AG04449 (cell line): ENCODE data around the gene MAMSTR.

ENCODE experiments used
- CTCF ChIA-PET: fragments of 350-600 bp; formaldehyde crosslinking; extraction: SDS; loops from one replicate; lab custom pipeline; 2021; ENCODE audit warnings: antibody characterized with exemption; lab: Yijun Ruan, JAX
- POLR2A ChIA-PET: fragments of 400-600, 350-600 bp; formaldehyde crosslinking; extraction: SDS; loops from one replicate; lab custom pipeline; 2020; ENCODE audit warnings: antibody characterized with exemption, inconsistent platforms; lab: Yijun Ruan, JAX
- DNase-seq: peaks from one replicate; pipeline ENCODE4 v3.0.0-alpha.2; 2010; ENCODE audit warnings: low read depth, low spot score
- H3K4me3 ChIP-seq: 2 replicates; pipeline ENCODE4 v1.5.1; 2011; ENCODE audit warnings: low read depth, mild to moderate bottlenecking, control low read depth, low read length
- TF ChIP-seq, protein P1 (sequence below): IDR thresholded peaks from one replicate; pipeline ENCODE4 v1.5.1; 2011; ENCODE audit warnings: mild to moderate bottlenecking, moderate library complexity, low read length, control low read depth, inconsistent platforms; ENCODE audit not compliant: insufficient read depth; ENCODE audit errors: missing control alignments

Gene MAMSTR

DNA sequence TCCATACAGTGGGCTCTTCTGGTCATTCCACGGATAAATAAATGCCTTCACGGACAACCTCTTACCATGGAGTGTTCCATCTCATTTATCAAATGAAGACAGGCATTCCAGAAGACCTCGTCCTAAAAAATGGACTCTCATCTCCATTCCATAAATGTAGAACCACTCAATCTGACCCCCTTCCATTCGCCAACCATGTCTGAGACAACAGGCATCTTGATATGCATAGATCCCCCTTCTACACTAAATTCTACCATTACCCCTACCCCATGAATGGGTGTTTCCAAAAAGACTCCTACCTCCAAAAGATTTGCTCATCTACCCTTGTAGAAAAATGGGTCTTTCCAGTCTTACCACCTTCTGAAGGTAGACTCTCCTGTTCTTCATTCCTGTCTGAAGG, 11.9 kb upstream of the MAMSTR start:
- no peak for DNase-seq
- POLR2A ChIA-PET: no interaction called here
- CTCF ChIA-PET: no interaction called here
- TF ChIP-seq, protein P1, sequence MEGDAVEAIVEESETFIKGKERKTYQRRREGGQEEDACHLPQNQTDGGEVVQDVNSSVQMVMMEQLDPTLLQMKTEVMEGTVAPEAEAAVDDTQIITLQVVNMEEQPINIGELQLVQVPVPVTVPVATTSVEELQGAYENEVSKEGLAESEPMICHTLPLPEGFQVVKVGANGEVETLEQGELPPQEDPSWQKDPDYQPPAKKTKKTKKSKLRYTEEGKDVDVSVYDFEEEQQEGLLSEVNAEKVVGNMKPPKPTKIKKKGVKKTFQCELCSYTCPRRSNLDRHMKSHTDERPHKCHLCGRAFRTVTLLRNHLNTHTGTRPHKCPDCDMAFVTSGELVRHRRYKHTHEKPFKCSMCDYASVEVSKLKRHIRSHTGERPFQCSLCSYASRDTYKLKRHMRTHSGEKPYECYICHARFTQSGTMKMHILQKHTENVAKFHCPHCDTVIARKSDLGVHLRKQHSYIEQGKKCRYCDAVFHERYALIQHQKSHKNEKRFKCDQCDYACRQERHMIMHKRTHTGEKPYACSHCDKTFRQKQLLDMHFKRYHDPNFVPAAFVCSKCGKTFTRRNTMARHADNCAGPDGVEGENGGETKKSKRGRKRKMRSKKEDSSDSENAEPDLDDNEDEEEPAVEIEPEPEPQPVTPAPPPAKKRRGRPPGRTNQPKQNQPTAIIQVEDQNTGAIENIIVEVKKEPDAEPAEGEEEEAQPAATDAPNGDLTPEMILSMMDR: no peak
- H3K4me3 ChIP-seq: no peak overlapping the region

DNA sequence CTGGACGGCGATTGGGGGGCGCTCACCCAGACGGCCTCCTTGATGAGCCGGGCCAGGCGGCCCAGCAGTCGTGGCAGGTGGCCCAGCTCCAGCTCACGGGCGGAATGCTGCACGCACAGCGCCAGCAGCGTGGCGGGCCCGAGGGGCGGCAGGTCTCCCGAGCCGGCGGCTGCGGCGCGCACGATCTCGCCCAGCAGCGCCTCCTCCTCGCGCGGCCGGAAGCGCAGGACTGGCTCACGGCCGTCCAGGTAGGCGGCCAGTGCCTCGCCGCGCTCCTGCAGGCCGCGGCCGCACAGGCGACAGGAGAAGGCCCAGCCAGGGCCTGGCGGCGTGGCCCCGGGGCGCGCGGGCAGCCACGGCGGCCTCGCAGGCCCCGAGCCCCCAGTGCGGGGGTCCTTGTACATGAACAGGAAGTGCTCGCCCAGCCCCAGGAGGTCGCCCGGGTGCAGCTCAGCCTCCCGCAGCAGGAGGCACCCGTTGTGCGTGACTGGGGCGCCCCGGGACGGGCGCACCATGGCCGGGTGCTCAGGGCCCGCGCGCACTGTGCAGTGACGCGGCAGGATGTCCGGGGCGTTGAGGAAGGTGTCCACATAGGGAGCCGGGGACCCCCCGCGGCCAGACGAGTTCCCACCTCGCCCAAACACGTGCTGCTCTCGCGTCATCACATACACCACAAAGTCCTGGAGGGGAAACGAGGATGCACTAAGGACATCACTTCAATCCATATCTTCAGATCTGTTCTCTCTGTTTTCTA, 9.6 kb upstream of the MAMSTR start:
- DNase-seq: no peak
- ChIA-PET CTCF (no interaction called here), POLR2A (no interaction called here)
- H3K4me3 ChIP-seq: no peak overlapping the region
- TF ChIP-seq, protein P1: no peak

DNA sequence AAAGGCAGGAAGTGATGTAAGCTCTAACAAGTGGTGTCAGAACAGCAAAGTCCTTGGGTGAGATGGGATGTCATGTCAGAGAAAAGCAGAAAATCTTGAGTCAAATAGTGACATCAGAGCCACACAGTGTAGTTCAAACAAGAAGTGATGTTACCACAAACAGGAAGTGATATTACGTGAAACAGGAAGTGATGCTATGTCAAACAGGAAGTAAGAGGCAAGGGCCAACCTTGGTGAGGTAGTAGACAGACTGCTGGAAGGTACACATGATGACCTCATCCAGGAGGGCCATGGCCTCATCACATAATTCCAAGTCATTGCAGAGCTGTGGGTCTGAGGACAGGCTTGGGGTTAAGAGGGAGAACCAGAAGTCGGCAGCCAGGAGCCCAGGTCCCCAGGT, 7.0 kb upstream of the MAMSTR start:
- H3K4me3 ChIP-seq: no peak overlapping the region
- no peak for DNase-seq
- TF ChIP-seq, protein P1: no peak
- ChIA-PET CTCF (interaction anchor here (0.9 to 1.0 kb wide), 2 partner anchors 9 to 10 kb away, joined by 3 read pairs; no protein-coding TSS in a partner anchor), POLR2A (no interaction called here)

DNA sequence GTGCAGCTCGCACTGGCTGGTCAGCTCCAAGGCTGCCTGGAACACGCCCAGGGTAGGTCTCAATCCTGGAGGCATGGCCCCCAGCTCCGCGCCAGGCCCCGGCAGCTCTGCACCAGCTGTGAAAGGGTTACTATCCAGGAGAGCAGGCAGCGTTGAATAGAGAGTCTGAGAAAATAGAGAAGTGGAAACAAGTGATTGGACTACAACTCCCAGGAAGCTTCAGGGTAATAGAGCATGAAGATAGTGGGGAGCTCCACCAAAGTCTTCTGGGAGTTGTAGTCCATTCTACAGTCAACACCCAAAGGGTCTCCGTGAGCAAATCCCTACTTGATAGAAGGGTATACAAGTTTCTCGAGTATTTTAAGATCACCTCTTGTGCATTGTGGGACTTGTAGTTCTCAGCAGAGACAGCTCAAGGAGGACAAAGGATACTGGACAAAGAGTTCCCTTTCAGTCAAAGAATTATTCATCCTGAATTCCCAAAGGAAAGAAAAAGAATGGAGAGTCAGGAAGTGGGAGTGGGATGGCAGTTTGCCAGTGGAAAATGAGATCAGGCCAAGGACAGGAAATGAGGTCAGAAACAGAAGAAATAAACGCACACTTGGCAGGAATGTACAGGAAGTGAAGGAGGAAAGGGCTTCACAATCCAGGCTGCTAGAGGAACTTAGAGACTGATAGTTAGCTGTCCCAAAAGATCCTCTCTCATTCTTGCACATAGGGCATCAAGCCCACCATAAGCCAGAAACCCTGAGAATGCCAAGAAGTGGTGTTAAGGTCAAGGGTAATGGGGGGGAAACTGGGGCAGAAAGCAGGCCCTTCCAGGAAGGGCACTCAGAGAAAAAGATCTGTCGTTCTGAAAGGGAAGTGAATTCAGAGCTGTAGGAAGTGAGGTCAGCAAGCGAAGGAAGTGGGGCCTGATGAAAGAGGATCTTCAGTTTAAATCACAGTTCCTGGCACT, 5.5 kb upstream of the MAMSTR start:
- POLR2A ChIA-PET: interaction anchor here (0.5 to 0.8 kb wide), 3 partner anchors 9 to 59 kb away, joined by 3 to 4 read pairs (median 3); no protein-coding TSS in a partner anchor
- H3K4me3 ChIP-seq: no peak overlapping the region
- CTCF ChIA-PET: interaction anchor here (0.7 to 2.2 kb wide), 7 partner anchors 10 to 70 kb away, joined by 3 to 10 read pairs (median 4); no protein-coding TSS in a partner anchor
- DNase-seq: peak; percentile 23
- TF ChIP-seq, protein P1: no peak

DNA sequence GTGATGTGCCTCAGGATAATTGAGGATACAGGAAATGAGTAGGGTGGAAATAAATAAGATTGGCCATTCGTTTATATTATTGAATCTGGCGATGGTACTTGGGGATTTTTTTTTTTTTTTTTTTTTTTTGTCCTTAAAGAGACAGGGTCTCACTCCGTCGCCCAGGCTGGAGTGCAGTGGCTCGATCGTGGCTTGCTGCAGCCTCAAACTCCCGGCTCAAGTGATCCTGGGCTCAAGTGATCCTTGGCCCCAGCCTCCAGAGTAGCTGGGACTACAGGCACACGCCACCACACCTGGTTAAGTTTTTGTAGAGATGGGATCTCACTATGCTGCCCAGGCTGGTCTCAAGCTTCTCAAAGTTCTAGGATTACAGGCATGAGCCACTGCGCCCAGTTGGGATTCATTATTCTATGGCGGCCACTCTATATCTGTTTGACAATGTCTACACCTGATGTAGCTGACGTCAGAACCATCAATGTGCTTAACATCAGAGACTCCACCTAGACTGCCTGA, 2.7 kb upstream of the MAMSTR start:
- H3K4me3 ChIP-seq: no peak overlapping the region
- DNase-seq: no peak
- POLR2A ChIA-PET: no interaction called here

More for the DNA sequence above, 2.7 kb upstream of the MAMSTR start:
- CTCF ChIA-PET: no interaction called here
- TF ChIP-seq, protein P1: no peak
